Measurements from ENCODE around the gene NFAT5.

DNA sequence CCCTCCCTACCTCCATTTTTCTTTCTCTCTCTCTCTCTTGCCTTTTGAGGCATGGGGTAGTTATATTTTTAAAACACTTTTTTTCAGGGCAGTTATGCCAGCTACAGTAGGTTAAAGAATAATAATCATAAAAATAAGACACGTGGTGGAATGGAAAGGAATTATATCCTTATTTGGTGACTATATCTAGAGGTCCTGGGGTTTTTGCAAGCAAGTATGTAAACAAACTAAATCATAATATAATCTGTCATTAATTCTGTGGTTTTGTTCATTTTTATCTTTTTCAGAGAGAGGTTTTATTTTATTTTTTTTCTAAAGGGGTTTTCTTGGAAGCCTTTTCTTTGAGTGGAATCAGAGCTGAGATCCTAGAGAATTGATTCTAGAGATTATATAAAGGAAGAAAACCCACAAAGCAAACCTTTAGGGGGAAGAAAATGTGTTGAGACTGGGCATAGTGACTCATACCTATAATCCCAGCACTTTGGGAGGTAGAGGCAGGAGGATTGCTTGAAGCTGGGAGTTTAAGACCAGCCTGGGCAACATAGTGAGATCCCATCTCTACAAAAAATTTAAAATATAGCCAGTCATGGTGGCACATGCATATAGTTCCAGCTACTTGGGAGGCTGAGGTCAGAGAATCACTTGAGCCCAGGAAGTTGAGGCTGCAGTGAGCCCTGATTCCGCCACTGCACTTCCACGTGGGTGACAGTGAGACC is 107.4 kb downstream of the NFAT5 start:
- TF ChIP-seq CTCF (IDR thresholded peaks at IDR 0.05) = no peak
- no peak for TF ChIP-seq POLR2A (IDR thresholded peaks at IDR 0.05; ENCODE audit: low read length)
- no peak for TF ChIP-seq CHD4 (IDR thresholded peaks at IDR 0.05; ENCODE audit: borderline replicate concordance)
- no peak for TF ChIP-seq MAZ (IDR thresholded peaks at IDR 0.05; ENCODE audit: borderline replicate concordance, low read depth, low read length)
- TF ChIP-seq RNF2 (IDR thresholded peaks at IDR 0.05; ENCODE audit: borderline replicate concordance, low read depth) = no peak
- TF ChIP-seq RAD21 (conservative IDR thresholded peaks at IDR 0.05 in 1 of 2, IDR thresholded peaks at IDR 0.05 in 1 of 2) = no peak
- no peak for TF ChIP-seq RCOR1 (IDR thresholded peaks at IDR 0.05; ENCODE audit: low read depth, low read length)
